HG02759 (cell line): Measurements from ENCODE around the gene SPEG.

Experiments used
- ATAC-seq: cut with Tn5 transposase; IDR thresholded peaks from one replicate; pipeline ENCODE4 v1.9.1; 2021; ENCODE audit warnings: mild to moderate bottlenecking, moderate library complexity; ENCODE audit not compliant: unreplicated experiment

The SPEG gene

DNA sequence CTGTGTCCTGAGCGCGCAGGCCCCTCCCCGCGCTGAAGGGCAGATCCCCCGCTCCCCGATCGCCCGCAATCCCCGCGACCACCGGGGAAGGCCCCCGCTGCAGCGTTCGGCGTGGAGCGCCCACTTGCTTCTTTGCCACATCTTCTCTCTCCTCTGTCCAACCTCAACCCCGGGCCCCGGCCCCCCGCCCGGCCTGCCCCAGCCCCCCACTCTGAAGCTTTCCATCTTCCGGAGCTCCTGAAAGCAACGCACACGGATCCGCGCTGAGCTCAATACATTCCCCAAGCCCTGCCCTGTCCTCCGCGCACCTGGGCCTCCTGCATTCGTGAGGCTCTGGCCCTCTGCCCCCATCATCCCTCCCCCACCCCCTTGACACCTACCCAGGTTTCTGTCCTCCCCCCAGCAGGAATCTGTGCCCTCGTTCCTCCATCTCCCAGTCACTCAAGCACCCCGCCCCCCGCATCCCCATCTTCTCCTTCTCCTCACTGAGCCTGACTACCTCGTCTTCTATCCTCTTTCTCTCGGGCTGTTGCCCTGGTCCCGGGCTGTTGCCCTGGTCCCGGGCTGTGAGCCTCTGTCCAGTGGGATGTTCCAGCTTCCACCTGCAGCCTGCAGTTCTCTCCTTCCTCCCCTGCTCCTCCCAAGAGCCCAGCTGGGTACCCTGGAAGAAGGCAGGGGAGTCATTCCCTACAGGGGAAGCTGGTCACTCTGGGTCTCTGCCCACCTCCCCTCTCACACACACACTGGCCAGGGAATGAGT is 7.8 kb downstream of the SPEG start:
- no peak for ATAC-seq

DNA sequence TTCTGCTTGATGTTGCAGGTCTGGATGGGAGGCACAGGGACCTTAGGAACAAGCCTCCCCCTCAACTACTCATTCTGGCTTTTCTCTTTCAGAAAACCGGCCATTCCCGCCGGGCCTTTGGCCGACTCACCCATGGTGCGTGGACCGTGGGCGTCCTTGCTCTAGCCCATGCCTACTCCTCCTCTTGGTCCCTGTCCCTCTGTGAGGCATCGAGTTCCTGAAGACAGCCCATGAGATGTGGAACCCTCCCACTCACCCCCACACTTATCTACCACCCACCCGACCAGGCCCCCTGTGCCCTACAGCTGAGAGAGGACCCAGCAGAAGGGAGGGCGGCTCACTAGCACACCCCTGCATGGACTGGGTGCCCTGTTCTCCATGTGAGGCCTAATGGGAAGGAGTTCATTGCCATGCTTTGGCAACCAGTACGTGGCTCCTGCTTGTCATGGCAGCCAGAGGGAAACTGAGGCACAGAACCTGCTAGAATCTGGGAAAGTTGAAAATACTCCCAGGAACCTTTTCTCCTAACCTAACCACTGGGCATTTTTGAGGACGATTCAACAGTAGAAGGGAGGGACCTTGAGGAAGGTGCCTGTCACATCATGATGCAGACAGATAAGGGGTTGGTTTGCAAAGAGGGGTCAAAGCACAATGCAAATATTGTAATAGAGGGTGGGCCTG is 8.5 kb downstream of the SPEG start:
- no peak for ATAC-seq

DNA sequence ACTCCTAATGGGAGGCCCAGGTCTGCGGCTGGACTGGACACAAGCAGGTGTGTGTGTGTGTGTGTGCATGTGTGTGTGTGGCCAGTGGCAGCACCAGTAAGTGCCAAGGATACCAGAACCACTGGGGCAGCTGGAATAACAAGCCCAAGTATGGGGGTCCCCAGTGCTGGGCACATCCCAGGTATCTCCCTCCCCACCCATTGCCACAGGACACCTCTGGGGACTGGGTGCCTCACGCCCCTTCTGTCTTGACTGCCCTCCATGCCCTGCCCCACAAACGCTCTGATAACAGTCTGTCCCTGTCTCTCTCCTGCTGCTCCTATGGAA is 9.0 kb downstream of the SPEG start:
- ATAC-seq, result no peak

DNA sequence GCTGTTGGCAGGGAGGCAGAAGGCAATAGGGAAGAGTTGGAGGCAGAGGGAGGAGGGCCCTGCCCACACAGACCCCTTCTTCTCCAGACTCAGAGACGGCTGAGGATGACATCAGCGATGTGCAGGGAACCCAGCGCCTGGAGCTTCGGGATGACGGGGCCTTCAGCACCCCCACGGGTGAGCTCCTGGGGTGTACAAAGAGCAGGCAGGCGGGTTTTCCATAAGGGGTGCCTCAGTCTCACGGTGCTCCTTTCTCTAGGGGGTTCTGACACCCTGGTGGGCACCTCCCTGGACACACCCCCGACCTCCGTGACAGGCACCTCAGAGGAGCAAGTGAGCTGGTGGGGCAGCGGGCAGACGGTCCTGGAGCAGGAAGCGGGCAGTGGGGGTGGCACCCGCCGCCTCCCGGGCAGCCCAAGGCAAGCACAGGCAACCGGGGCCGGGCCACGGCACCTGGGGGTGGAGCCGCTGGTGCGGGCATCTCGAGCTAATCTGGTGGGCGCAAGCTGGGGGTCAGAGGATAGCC is 10.0 kb downstream of the SPEG start:
- no peak for ATAC-seq

DNA sequence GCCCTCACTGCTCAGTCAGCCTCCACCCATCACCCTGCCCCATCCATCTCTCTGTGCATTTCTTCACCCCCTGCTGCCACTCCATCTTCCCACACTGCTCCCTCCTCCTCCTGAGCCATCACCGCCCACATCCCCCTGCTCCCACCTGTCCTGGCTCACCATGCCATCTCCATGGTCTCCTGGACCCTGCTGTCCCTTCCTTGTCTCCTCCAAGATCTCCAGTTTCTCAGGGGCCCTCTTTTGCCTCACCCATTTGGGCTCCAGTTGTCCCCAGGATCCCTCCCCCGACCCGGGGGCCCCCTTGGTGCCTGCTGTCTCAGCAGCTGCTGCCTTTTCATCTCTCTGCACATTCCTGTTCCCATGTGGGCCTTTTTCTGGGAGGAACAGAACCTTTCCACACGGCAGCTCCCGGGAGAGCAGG is 10.6 kb downstream of the SPEG start:
- no peak for ATAC-seq

DNA sequence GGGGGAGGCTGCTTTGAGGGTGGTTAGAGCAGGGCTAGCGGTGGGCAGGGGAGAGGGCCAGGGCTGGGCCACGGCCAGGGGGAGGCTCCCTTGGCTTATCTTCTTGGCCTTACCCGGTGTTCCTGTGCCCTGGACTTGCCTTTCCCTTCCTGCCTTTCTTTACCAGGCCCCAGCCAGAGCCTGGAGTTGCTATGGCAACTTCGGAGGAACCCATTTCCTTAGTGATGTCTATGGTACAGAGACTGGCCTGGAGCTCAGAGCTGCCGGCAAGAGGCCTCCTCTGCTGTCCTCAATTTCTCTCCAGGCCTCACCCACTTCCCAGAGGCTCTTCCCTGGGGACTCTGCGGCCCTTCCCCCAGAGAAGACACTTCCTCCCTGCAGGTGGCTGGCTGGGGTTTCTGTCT is 11.5 kb downstream of the SPEG start:
- no peak for ATAC-seq

- ATAC-seq, result no peak
These were observed 12.0 kb downstream of the SPEG start for GRCh38 chr2:219446689-219447088.

- ATAC-seq, result no peak
These were observed 12.8 kb downstream of the SPEG start for GRCh38 chr2:219447242-219448098.

GRCh38 chr2:219448099-219448775 is 13.6 kb downstream of the SPEG start:
- no peak for ATAC-seq

- ATAC-seq, result no peak
These were observed 14.2 kb downstream of the SPEG start for GRCh38 chr2:219448776-219449341.

GRCh38 chr2:219449609-219450008 is 15.0 kb downstream of the SPEG start:
- no peak for ATAC-seq

DNA sequence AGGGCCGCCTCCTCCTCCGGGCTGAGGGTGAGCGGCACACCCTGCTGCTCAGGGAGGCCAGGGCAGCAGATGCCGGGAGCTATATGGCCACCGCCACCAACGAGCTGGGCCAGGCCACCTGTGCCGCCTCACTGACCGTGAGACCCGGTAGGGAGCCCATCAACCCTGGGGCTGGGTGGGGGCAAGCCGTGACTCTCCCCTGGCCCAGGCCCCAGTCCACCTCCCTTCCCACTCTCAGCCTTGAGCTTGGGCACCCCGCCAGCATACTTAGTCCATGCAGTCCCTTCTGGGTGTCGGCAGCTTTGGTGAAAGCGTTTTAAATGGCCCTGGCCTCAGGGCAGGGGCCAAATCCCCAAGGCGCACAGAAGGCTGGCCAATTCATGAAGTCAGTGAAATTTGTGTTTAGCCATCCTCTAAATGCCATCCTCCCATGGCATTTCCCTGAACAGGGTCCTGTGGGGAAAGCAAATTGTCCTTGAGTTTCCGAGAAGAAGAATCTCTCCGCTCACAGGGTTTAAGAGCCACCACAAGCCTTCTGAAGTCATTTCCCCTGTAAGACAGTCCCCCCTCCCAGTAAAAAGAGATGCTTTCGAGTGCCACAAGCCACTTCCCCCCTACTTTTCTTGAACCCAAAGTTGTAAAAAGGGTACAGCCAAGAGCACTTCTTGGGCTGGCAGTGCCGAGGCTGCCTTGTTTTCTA is 17.2 kb downstream of the SPEG start:
- ATAC-seq, result no peak

GRCh38 chr2:219452361-219453317 is 18.0 kb downstream of the SPEG start:
- no peak for ATAC-seq

DNA sequence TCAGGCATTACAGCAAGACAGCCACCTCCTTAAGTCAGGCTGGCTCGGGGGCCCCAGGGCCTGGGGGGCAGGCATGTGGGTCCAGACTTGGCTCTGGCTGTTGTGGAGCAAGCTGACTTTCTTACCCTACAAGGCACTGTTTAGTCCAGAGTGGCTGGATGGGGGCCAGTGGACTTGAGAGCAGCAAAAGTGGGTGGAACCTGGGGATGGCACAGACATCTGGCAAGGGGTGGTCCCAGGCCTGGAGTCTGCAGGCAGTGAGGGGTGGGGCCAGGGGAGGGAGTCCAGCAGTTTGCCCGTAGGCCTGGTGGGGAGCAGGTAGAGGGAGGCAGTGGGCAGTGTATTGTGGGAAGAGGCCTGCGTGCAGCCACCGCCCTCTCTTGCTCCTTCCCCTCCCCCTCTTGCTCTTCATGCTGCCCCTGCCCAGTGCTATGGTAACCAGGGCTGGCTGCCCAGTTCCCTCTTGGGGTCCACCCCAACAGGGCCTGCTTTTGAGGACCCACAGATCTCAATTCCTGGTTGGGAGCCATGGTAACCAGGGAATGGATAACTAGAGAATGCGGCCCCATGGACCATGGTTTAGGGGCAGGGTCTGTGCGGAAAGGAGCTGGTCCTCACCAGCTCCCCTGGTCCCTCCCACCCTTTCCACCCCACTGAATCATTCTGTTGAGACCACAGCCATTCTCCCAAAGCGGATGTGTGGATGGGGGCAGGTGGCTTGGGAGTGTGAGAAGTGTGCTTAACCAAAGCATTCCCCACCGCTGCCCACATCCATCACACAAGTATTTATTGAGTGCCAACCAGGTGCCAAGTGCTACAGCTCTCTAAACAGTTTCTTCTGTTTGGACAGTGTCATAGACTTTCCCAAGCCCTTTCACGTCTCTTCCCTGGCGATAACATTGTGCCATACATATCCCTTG is 19.3 kb downstream of the SPEG start:
- ATAC-seq, result no peak

GRCh38 chr2:219455581-219455980 is 20.9 kb downstream of the SPEG start:
- ATAC-seq, result no peak

DNA sequence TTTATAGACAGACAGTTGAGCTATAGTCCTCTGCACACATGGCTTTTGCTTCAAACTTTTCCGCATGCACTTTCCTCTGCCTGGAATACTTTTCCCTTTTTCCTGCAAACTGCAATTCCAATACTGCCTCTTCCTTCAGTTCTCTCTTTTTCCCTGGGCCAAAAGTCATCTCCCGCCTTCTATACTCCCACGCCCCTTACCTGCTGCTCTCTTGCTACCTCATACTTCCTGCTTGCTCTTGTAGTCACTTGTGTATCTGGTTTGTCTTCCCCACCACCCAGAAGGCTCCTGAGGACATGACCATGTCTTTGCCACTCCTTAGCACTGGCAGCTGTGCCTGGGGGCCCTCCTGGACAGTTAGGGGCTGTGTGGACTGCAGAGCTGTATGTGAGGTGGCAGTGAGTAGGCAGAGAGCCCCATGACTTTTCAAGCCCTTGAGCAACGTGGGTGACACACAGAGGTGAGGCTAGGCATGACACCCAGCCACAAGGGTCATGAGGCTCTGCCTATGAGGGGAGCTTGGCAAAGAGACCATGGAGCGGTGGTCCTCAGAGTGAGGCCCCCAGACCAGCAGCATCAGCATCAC is 23.2 kb downstream of the SPEG start:
- no peak for ATAC-seq

DNA sequence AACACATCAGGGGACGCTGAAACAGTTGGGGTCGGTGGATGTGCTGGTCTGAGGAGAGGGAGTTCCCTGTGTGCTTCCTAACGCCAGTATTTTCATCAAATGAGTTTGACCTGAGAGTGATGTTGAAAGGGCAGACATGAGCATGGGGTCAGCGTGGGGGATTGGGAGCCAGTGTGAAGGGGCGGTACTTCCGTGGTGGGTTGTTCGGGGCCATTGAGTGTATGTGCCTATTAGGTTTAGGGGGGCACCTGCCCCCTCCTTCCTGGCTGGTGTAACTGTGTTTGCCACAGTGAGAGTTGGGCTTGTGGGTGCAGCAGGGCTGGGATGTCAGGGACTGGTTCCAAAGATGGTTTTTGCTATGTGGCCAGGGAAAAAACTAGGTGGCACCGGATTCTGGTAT is 24.4 kb downstream of the SPEG start:
- no peak for ATAC-seq
